CD4-positive, alpha-beta memory T cell (primary cell): ENCODE measurements around the gene GABPB1. TPM values are rescaled to one million over a fixed set of nuclear protein-coding genes. Genes with fewer than 3 reads are reported as not detected.

Experiments used
- CTCF ChIA-PET: fragments of 350-600 bp; sonication (Branson Sonifier 250); formaldehyde crosslinking; loops from one replicate; lab custom pipeline; 2021; ENCODE audit warnings: inconsistent platforms; ENCODE audit not compliant: partially characterized antibody; lab: Charles Lee
- POLR2A ChIA-PET: fragments of 350-600 bp; sonication (Branson Sonifier 250); formaldehyde crosslinking; loops from one replicate; lab custom pipeline; 2021; ENCODE audit not compliant: partially characterized antibody; lab: Charles Lee
- DNase-seq, 5 donors: peaks; one replicate each; pipeline versions ENCODE4 v3.0.0 to v3.0.0-alpha.2; 2020 to 2022; ENCODE audit warnings: mixed read lengths in 1 of 5
- H3K27ac ChIP-seq: one replicate; pipeline ENCODE4 v1.7.0; 2013; ENCODE audit warnings: low read depth, low read length
- H3K27me3 ChIP-seq: 2 replicates; pipeline ENCODE4 v1.7.0; 2013; ENCODE audit warnings: mild to moderate bottlenecking, low read length, moderate library complexity; ENCODE audit not compliant: insufficient read depth
- H3K36me3 ChIP-seq: 2 replicates; pipeline ENCODE4 v1.7.0; 2013; ENCODE audit warnings: mild to moderate bottlenecking, low read length, moderate library complexity; ENCODE audit not compliant: insufficient read depth
- H3K4me1 ChIP-seq: 2 replicates; pipeline ENCODE4 v1.7.0; 2013; ENCODE audit warnings: mild to moderate bottlenecking, low read length, moderate library complexity; ENCODE audit not compliant: insufficient read depth
- H3K4me3 ChIP-seq, 2 donors: one replicate each; pipeline ENCODE4 v1.7.0; 2013; ENCODE audit warnings: low read length in 2 of 2, mild to moderate bottlenecking in 1 of 2
- H3K9me3 ChIP-seq, 2 donors: one replicate each; pipeline ENCODE4 v1.7.0; 2013; ENCODE audit warnings: low read length in 2 of 2, control low read depth in 1 of 2; ENCODE audit not compliant: control insufficient read depth in 1 of 2
- H3K27ac Mint-ChIP-seq, 7 donors: one replicate each; pipeline ENCODE4 v1.8.0; 2020 to 2021; ENCODE audit warnings: mixed read lengths in 7 of 7, mild to moderate bottlenecking in 6 of 7, inconsistent platforms in 3 of 7, moderate library complexity in 3 of 7
- H3K27me3 Mint-ChIP-seq, 2 donors: one replicate each; pipeline ENCODE4 v1.8.0; 2020 to 2021; ENCODE audit warnings: mixed read lengths in 2 of 2
- H3K36me3 Mint-ChIP-seq, 2 donors: one replicate each; pipeline ENCODE4 v1.8.0; 2020 to 2021; ENCODE audit warnings: mixed read lengths in 2 of 2, inconsistent platforms in 1 of 2, mild to moderate bottlenecking in 1 of 2
- H3K4me1 Mint-ChIP-seq, 4 donors: one replicate each; pipeline ENCODE4 v1.8.0; 2020 to 2021; ENCODE audit warnings: mixed read lengths in 4 of 4, mild to moderate bottlenecking in 1 of 4
- H3K4me3 Mint-ChIP-seq, 8 donors: one replicate each; pipeline ENCODE4 v1.8.0; 2020 to 2021; ENCODE audit warnings: mixed read lengths in 8 of 8, mild to moderate bottlenecking in 7 of 8, moderate library complexity in 6 of 8, inconsistent platforms in 3 of 8
- H3K9me3 Mint-ChIP-seq, 8 donors: one replicate each; pipeline ENCODE4 v1.8.0; 2020 to 2021; ENCODE audit warnings: mixed read lengths in 8 of 8, mild to moderate bottlenecking in 5 of 8, inconsistent platforms in 3 of 8, moderate library complexity in 1 of 8
- intact Hi-C: fragments of 100-400 bp; cut with micrococcal nuclease; formaldehyde crosslinking; loops from one replicate; pipeline ENCODE4 v1.15.1; 2023
- polyA plus RNA-seq, 2 donors: library from polyadenylated mRNA; unstranded; fragments of 300-500 nt; fragmentation: Illumina TruSeq; gene quantifications; one replicate each; pipeline ENCODE4 v1.2.3, GENCODE V29; 2021
- total RNA-seq, 2 experiments: library from RNA; stranded (reverse); gene quantifications; one replicate each; pipeline ENCODE4 v1.2.3, GENCODE V29; 2021

The GABPB1 gene
- total and polyA plus RNA-seq, 4 experiments from 2014 or later: 15.1 to 31.6 (median 23.0) TPM

- no peak overlapping the region for H3K4me3 Mint-ChIP-seq
- CTCF ChIA-PET: no interaction called here
Observed at GRCh38 chr15:50312636-50313035, 42.4 kb downstream of the GABPB1 start.

DNA sequence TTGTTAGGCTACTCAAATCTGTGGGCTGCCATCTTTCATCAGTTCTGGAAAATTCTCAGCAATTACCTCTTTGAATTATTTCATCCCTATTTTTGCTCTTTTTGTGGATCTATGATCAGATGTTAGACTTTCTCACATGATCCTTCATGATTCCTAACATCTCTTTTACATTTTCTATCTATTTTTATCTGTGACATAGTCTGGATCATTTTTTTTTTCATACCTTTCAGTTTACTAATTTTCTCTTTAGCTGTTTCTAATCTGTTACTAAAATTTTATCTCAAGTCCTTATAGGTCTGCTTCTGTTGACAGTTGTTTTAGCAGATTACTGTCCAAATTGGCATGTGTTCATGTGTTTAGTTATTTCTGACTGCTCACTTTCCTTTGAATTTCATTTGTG is 47.2 kb downstream of the GABPB1 start:
- POLR2A ChIA-PET: interaction anchor here (0.6 kb wide), 1 partner anchor 46 kb away, joined by 3 read pairs; no protein-coding TSS in a partner anchor
- Histone ChIP-seq H3K36me3 (peaks cover 9% of the 10 kb centered on the region), H3K4me1 (no peaks in the 10 kb centered on the region), H3K27me3 (no peaks in the 10 kb centered on the region), H3K4me3 (no peak overlapping the region), H3K9me3 (no peaks in the 10 kb centered on the region), H3K27ac (no peak overlapping the region)
- no peaks in the 10 kb centered on the region for H3K27me3 Mint-ChIP-seq
- CTCF ChIA-PET: interaction anchor here (1.0 kb wide), 1 partner anchor 8 kb away, joined by 3 read pairs; no protein-coding TSS in a partner anchor
- peaks cover 0 to 14% (median 3%) of the 10 kb centered on the region in 8 donors for H3K9me3 Mint-ChIP-seq
- no peak overlapping the region for H3K4me3 Mint-ChIP-seq
- H3K36me3 Mint-ChIP-seq: peaks cover 41 to 48% of the 10 kb centered on the region in 2 donors
- H3K4me1 Mint-ChIP-seq: peaks cover 0 to 4% (median 2%) of the 10 kb centered on the region in 4 donors
- no peak overlapping the region for H3K27ac Mint-ChIP-seq
- DNase-seq: no peak
- intact Hi-C loops: no loop called here

More at GRCh38 chr15:50312636-50313035, 42.4 kb downstream of the GABPB1 start:
- intact Hi-C loops: loop anchor here (10.0 kb wide), 1 partner anchor 168 kb away; no protein-coding TSS in a partner anchor
- POLR2A ChIA-PET: interaction anchor here (1.3 kb wide), 1 partner anchor 40 kb away, joined by 4 read pairs; no protein-coding TSS in a partner anchor
- Mint-ChIP-seq H3K27ac (peak overlapping the region in 1 of 7 donors; percentile 13), H3K9me3 (peaks cover 0 to 13% (median 3%) of the 10 kb centered on the region in 8 donors), H3K36me3 (peaks cover 17 to 23% of the 10 kb centered on the region in 2 donors), H3K27me3 (no peaks in the 10 kb centered on the region), H3K4me1 (peaks cover 0 to 6% (median under 1%) of the 10 kb centered on the region in 4 donors)
- H3K4me3 ChIP-seq: no peak overlapping the region
- no peak overlapping the region for H3K27ac ChIP-seq
- DNase-seq: no peak
- H3K4me1 ChIP-seq: peaks cover 3% of the 10 kb centered on the region
- no peaks in the 10 kb centered on the region for H3K27me3 ChIP-seq
- H3K36me3 ChIP-seq: peaks cover 7% of the 10 kb centered on the region
- no peaks in the 10 kb centered on the region for H3K9me3 ChIP-seq

- Histone ChIP-seq H3K9me3 (no peaks in the 10 kb centered on the region), H3K4me3 (no peak overlapping the region), H3K27ac (no peak overlapping the region), H3K27me3 (no peaks in the 10 kb centered on the region), H3K4me1 (no peaks in the 10 kb centered on the region), H3K36me3 (peaks cover 24% of the 10 kb centered on the region)
- H3K4me3 Mint-ChIP-seq: no peak overlapping the region
- ChIA-PET CTCF (interaction anchor here (1.0 kb wide), 1 partner anchor 11 kb away, joined by 4 read pairs; no protein-coding TSS in a partner anchor), POLR2A (no interaction called here)
- no peaks in the 10 kb centered on the region for H3K27me3 Mint-ChIP-seq
- peaks cover 0 to 3% (median 0%) of the 10 kb centered on the region in 4 donors for H3K4me1 Mint-ChIP-seq
- no peak for DNase-seq
- H3K9me3 Mint-ChIP-seq: peaks cover 0 to 14% (median 3%) of the 10 kb centered on the region in 8 donors
- H3K36me3 Mint-ChIP-seq: peaks cover 56 to 72% of the 10 kb centered on the region in 2 donors
- H3K27ac Mint-ChIP-seq: no peak overlapping the region
- intact Hi-C loops: no loop called here
Observed at GRCh38 chr15:50304836-50305235, 50.2 kb downstream of the GABPB1 start.

DNA sequence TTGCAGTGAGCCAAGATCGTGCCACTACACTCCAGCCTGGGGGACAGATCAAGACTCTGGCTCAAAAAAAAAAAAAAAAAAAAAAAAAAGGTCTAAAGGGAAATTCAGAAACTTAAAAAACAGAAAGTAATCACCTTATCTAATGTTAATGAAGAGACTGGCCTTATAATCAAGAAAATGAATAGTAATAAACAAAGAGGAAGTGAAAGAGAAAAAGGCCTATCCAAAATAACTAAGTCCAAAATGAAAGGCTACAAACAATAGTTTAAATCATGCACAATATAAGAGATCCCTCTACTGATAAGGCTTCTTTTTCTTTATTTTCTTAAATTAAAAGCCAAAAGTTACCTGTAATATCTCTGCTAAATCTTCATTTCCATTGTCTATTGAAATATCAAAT is 52.4 kb downstream of the GABPB1 start:
- Histone ChIP-seq H3K27me3 (no peaks in the 10 kb centered on the region), H3K9me3 (no peaks in the 10 kb centered on the region), H3K27ac (no peak overlapping the region), H3K36me3 (peaks cover 33% of the 10 kb centered on the region), H3K4me1 (no peaks in the 10 kb centered on the region), H3K4me3 (no peak overlapping the region)
- ChIA-PET CTCF (interaction anchor here (3.1 kb wide), 1 partner anchor 14 kb away, joined by 10 read pairs; no protein-coding TSS in a partner anchor), POLR2A (no interaction called here)
- Mint-ChIP-seq H3K36me3 (peaks cover 35 to 68% of the 10 kb centered on the region in 2 donors), H3K4me1 (peaks cover 0 to 3% (median 0%) of the 10 kb centered on the region in 4 donors), H3K27me3 (no peaks in the 10 kb centered on the region), H3K4me3 (no peak overlapping the region), H3K9me3 (peaks cover 0 to under 1% (median 0%) of the 10 kb centered on the region in 8 donors), H3K27ac (peak overlapping the region in 1 of 7 donors; percentile 64)
- no peak for DNase-seq
- intact Hi-C loops: no loop called here

- Histone ChIP-seq H3K27ac (no peak overlapping the region), H3K36me3 (peaks cover 33% of the 10 kb centered on the region), H3K9me3 (no peaks in the 10 kb centered on the region), H3K4me3 (no peak overlapping the region), H3K4me1 (no peaks in the 10 kb centered on the region), H3K27me3 (no peaks in the 10 kb centered on the region)
- Mint-ChIP-seq H3K4me1 (no peaks in the 10 kb centered on the region), H3K4me3 (no peak overlapping the region), H3K36me3 (peaks cover 43 to 55% of the 10 kb centered on the region in 2 donors), H3K27ac (peak overlapping the region in 2 of 7 donors; percentile 41 to 47), H3K9me3 (no peaks in the 10 kb centered on the region), H3K27me3 (no peaks in the 10 kb centered on the region)
- ChIA-PET POLR2A (no interaction called here), CTCF (no interaction called here)
- intact Hi-C loops: no loop called here
- no peak for DNase-seq
Observed at GRCh38 chr15:50298340-50298739, 56.7 kb downstream of the GABPB1 start.

DNA sequence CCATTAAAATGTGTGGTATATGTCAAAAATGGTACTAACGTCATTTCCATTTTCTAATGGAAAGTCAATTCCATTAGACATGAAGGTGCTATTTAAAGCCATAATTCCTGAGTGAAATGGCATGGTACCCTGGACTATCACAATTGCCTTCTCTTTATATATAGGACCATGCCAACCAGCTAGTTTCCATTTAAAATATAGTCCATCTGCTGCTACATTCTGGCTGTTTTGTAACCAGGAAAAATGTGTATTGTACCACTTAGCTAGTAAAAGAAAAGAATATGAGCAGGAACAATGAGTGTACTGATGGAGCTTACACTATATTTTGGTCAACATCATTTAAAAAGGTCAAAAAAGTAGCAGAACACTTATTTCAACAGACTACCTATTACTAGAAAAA is 59.0 kb downstream of the GABPB1 start:
- Mint-ChIP-seq H3K4me3 (no peak overlapping the region), H3K4me1 (no peaks in the 10 kb centered on the region), H3K9me3 (no peaks in the 10 kb centered on the region), H3K27me3 (no peaks in the 10 kb centered on the region), H3K27ac (peak overlapping the region in 1 of 7 donors; percentile 65), H3K36me3 (peaks cover 28 to 46% of the 10 kb centered on the region in 2 donors)
- Histone ChIP-seq H3K4me3 (no peak overlapping the region), H3K27me3 (no peaks in the 10 kb centered on the region), H3K9me3 (no peaks in the 10 kb centered on the region), H3K36me3 (peaks cover 18% of the 10 kb centered on the region), H3K4me1 (no peaks in the 10 kb centered on the region), H3K27ac (no peak overlapping the region)
- CTCF ChIA-PET: interaction anchor here (1.6 kb wide), 1 partner anchor 20 kb away, joined by 6 read pairs; no protein-coding TSS in a partner anchor
- POLR2A ChIA-PET: no interaction called here
- DNase-seq: no peak
- intact Hi-C loops: no loop called here

- Mint-ChIP-seq H3K27ac (no peak overlapping the region), H3K36me3 (peaks cover 33 to 48% of the 10 kb centered on the region in 2 donors), H3K27me3 (no peaks in the 10 kb centered on the region), H3K4me1 (no peaks in the 10 kb centered on the region), H3K9me3 (no peaks in the 10 kb centered on the region), H3K4me3 (no peak overlapping the region)
- H3K9me3 ChIP-seq: no peaks in the 10 kb centered on the region
- H3K36me3 ChIP-seq: no peaks in the 10 kb centered on the region
- H3K4me1 ChIP-seq: no peaks in the 10 kb centered on the region
- no peaks in the 10 kb centered on the region for H3K27me3 ChIP-seq
- ChIA-PET POLR2A (no interaction called here), CTCF (no interaction called here)
- no peak for DNase-seq
- intact Hi-C loops: no loop called here
- H3K27ac ChIP-seq: no peak overlapping the region
- no peak overlapping the region for H3K4me3 ChIP-seq
Observed at GRCh38 chr15:50289749-50290148, 65.2 kb downstream of the GABPB1 start.
